GM12874 (cell line): ENCODE results near the gene CCDC150.

Experiments used
- CTCF ChIP-seq: IDR thresholded peaks from 2 replicates; pipeline ENCODE4 v1.5.1; 2011; ENCODE audit warnings: low read depth, mild to moderate bottlenecking, control low read depth, low read length, moderate library complexity; ENCODE audit not compliant: insufficient read depth

CCDC150 gene

GRCh38 chr2:196750291-196750923 is 110.9 kb downstream of the CCDC150 start:
- TF ChIP-seq CTCF = no peak

- peak; percentile 73 for TF ChIP-seq CTCF
These were observed 111.6 kb downstream of the CCDC150 start for GRCh38 chr2:196750977-196751631.

GRCh38 chr2:196758474-196759377 is 119.2 kb downstream of the CCDC150 start:
- TF ChIP-seq CTCF = no peak

GRCh38 chr2:196759378-196759706 is 119.8 kb downstream of the CCDC150 start:
- no peak for TF ChIP-seq CTCF

- no peak for TF ChIP-seq CTCF
These were observed 127.6 kb downstream of the CCDC150 start for GRCh38 chr2:196767101-196767500.
